HG02571 (cell line): ENCODE results near the gene RRP1B.
A peak's percentile ranks its signal among the peaks of the same experiment; 100 is the strongest.
"Not testable (repeated sequence)": the region's sequence is repeated elsewhere in the genome, so short reads cannot be mapped to it uniquely, and the experiment has no call there.

Experiments used
- ATAC-seq: cut with Tn5 transposase; IDR thresholded peaks from one replicate; pipeline ENCODE4 v1.9.1; 2021; ENCODE audit warnings: mild to moderate bottlenecking, moderate library complexity; ENCODE audit not compliant: unreplicated experiment

The RRP1B gene, protein sequence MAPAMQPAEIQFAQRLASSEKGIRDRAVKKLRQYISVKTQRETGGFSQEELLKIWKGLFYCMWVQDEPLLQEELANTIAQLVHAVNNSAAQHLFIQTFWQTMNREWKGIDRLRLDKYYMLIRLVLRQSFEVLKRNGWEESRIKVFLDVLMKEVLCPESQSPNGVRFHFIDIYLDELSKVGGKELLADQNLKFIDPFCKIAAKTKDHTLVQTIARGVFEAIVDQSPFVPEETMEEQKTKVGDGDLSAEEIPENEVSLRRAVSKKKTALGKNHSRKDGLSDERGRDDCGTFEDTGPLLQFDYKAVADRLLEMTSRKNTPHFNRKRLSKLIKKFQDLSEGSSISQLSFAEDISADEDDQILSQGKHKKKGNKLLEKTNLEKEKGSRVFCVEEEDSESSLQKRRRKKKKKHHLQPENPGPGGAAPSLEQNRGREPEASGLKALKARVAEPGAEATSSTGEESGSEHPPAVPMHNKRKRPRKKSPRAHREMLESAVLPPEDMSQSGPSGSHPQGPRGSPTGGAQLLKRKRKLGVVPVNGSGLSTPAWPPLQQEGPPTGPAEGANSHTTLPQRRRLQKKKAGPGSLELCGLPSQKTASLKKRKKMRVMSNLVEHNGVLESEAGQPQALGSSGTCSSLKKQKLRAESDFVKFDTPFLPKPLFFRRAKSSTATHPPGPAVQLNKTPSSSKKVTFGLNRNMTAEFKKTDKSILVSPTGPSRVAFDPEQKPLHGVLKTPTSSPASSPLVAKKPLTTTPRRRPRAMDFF

DNA sequence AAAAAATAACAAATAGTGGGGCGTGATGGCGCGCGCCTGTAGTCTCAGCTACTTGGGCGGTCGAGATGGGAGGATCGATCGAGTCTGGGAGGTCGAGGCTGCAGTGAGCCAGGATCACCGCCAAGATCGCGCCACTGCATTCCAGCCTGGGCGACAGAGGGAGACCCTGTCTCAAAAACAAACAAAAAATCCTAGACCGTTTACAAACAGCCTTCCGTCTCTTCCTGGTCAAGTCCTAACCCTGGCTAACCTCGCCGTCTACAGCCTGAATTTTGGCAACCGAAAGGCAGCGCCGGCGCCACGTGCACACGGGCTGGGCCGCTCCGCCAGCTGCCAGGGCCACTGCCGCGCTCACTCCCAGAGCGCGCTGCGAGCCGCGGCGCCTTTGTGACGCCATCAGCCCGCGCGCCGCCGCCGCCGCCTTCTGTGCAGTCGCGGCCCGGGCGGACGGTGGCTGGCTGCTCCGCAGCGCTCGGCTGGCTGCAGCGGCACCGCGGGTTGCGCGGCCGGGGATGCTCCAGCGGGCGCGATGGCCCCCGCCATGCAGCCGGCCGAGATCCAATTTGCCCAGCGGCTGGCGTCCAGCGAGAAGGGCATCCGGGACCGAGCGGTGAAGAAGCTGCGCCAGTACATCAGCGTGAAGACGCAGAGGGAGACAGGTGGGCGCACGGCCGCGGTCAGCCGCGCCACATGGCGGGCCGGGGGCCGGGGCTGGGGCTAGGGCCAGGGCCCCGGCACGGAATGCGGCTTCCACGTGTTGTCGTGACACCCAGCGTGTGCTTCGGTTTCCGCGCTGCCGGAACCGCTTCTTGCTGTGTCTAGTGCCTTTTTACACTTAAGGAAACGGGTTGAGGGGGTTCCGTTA, at the start of gene RRP1B, which contains the start of gene HSF2BP:
RRP1B (plus strand) TSS at position 425 of the 865 bp plus-strand sequence; CDS start at position 530, 105 bp downstream.
HSF2BP (minus strand) TSS at position 353 of the 865 bp plus-strand sequence. CDS start 1,392 bp downstream, outside the sequence.
- ATAC-seq = peak; percentile 66

DNA sequence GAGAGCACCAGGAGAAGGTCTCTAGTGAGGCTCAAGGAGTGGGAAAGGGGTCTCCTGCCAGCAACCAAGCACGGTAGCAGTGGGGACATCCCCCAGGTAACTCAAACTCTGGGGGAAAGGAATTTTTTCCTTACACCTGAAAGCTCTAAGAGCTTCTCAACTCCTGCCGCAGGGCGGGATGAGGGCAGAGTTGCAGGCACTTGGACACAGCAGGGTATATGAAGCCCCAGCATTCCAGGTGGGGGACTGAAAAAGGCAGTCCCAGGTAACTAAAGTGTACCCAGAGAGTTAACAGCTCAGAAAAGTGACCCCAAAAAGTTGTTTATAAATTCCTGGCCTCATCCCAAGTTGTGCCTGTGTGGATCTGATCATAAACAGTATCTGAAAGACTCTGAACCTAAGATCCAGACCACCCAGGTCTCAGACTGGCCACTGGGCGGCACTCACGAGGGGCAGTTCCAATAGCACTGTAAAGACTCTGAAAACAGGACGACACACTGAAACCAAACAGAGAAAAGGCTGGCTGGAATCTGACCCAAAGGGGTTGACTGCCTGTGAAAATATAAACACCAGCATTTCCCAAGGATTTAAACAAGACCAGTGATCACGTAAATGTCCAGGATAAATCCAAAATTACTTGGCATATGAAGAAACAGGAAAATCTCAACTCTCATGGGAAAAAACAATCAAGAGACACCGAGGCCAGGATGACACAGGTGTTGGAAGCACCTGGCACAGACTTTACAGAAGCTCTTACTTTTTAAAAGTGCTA, 47.6 kb upstream of the RRP1B start:
- ATAC-seq = no peak

DNA sequence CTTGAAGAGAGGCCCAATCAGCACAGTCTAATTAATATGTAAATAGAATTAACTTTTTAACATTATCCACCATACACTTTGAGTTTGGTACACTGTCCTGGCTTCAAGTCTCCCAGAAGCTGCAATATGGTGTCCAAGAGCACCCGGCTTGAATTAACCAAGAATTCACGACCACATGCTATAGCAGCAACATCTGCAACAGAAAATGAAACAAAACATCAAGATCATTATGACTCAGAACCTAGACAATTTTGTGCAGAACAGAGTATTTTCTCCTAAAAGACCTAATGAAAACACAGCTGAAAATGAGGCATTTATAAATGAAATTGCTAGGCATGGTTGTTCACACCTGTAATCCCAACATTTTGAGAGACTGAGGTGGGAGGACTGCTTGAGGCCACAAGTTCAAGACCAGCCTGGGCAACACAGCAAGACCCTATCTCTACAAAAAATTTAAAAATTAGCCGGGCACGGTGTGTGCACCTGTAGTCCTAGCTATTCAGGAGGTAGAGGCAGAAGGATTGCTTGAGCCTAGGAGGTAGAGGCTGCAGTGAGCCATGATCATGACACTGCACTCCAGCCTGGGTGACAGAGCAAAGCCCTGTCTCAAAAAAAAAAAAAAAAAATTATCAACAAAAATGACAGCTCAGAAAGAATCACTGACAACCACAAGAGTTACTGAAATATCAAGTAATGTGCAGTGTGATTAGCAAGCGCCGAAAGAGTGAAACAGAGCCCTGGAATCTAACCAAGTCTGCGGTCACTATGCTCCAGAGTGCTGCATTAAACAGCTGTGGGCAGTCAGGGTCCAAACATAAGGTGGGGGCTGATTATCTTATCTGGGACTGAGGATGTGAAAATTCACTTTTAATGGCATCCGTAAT, 45.4 kb upstream of the RRP1B start:
- ATAC-seq = no peak

DNA sequence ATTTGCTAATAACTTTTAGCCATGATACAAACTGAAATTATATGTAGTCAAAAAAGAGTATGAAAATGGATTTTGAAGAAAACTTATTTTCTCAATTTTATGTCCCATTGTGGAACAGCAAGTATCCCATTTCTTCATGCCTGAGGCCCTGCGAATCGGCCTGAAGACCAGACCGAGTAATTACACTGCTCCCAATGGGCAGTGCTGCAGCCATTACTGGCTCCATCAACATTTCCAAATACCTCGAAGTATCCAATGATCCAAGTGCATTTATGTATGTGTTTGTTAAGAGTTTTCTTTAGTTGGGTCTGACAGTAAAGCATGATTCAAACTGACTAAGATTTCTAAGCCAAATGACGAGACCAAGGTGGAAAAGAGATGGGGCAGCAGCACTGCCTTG, 44.5 kb upstream of the RRP1B start:
- ATAC-seq = no peak

DNA sequence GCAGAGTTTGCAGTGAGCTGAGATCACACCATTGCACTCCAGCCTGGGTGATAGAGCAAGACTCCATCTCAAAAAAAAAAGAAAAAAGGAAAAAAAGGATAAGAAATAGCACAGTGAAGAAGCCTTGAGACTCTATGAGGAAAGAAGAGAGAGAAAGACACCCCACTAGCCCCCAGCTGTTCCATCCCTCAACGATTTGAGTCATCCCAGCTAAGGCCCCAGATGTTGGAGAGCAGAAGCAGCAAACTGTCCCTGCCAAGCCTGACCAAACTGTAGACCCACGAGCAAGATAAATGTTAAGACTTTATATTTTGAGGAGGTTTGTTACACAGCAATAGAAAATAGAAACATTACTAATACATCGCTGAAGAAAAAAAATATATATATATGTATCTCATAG, 42.5 kb upstream of the RRP1B start:
- ATAC-seq = not testable (repeated sequence)

DNA sequence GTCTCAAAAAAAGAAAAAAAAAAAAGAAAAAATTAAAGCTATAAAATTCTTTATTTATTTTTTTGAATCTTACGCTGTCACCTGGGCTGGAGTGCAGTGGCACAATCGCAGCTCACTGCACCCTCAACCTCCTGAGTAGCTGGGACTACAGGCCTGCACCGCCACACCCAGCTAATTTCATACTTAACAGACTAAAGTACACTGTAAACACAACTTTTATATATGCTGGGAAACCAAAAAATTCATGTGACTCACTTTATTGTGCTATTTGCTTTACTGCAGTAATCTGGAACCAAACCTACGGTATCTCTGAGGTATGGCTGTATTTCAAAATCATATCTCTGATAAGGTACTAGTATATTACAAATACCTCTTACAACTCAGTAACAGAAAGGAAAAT, 40.4 kb upstream of the RRP1B start:
- no peak for ATAC-seq

DNA sequence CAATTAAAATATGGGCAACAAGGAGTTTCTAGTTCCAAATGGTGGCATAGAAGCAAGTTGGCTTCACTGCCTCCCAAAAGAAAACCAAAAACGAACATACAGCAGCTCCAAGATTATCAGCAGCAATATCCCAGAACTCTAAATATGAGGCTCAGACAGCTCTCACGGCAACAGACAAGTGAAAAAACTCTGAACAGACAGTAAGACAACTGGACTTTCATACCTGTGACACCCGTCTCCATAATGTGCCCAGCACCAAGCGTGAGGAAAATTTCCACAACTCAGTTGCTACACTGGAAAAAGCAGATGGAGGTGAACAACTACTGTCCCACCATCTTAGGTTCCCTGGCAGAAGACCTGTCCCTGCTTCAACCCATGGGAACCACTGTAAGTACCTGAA, 40.0 kb upstream of the RRP1B start:
- no peak for ATAC-seq

DNA sequence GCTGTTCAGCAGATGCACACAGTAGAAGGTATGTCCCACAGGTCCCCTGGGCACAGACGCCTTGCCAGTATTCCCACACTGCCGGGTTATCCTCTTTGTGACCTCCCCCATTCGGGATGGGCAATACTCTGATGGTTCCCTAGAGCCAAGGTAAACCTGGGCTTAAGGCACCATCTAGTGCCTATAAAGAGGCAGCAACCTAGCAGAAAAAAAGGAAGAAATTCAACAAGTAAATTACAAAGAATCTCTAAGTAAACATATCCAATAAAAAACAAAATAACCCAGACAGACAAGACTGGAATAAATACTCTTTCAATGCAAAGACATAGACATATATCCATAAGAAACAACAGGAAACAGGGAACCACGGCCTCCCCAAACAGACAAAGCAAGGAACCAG, 39.5 kb upstream of the RRP1B start:
- ATAC-seq = no peak

DNA sequence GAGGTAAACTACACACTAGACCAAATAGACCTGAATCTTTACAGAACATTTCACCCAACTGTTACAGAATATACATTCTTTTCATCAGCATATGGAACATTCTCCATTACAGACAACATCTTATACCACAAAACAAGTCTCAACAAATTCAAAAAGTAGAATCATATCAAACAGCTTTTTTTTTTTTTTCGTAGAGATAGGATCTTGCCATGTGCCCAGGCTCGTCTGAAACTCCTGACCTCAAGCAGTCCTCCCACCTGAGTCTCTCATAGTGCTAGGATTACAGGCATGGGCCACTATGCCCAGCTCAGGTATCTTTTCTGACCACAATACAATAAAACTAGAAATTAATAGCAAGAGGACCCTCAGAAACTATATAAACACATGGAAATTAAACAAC, 36.6 kb upstream of the RRP1B start:
- ATAC-seq = no peak

DNA sequence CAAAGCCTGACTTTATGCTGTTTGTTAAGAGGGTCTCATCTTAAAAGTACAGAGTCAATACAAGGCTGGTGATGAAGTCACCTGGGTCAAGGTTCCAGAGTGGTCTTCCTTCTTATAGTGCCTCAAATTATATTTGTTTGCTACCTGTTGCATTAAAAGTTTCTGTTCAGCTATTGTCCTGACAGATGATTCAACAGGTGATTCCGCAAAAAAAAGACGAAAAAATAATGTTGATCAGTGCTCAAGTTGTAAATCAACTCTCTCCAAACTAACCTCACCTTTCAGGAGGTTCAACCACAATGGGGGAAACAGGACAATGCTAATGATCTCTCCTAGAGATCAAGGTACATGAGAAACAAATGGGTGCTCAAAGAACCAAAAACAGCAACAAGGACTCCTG, 35.8 kb upstream of the RRP1B start:
- no peak for ATAC-seq

DNA sequence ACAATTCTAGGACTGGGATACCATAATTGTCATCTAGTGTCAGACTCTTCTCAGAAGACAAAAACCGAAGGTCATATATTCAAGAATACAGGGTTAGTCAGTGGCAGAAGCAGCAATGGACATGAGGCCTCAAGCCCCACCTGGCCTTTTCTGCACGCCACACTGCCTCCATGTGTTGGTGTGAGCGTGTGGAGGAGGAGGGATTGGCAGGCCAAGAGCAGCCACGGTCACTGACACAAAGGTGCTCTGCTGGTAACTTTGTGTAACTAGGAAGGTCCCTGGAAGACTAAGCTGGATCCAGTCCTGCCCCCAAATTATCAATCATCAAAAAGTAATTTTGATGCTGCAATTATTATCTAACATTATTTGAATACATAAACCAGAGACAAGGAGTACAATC, 35.0 kb upstream of the RRP1B start:
- ATAC-seq = no peak

DNA sequence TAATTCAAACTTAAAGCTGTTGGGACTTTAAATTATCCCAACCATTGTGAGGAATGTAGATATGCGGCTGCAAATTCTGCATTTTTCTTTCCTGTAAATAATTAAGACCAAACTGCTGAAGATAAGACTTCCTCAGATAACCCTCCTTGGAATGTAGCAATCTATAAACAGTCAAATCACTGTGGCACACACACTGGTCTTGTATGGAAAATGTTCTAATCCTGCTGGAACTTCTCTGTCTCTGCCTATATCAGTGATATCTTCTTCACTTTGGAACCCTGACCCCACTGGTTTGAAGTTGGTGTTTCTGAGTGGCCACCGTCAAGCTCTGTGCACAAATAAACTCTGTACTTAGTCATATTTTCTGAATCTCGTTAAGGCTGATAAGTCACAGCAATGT, 33.0 kb upstream of the RRP1B start:
- no peak for ATAC-seq

DNA sequence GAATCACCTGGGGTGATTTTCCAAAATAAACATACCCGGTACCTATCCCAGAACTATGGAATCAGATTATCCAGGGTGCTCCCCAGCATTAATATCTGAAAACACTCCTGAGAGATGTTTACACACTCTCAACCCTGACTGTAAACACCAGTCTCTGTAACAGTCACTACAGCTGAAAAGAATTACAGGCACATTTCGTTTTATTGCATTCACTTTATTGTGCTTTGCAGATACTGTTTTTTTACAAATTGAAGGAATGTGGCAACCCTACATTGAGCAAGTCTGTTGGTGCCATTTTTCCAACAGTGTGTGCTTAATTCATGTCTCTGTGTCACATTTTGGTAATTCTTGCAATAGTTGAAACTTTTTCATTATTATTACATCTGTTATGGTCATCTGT, 31.8 kb upstream of the RRP1B start:
- no peak for ATAC-seq

DNA sequence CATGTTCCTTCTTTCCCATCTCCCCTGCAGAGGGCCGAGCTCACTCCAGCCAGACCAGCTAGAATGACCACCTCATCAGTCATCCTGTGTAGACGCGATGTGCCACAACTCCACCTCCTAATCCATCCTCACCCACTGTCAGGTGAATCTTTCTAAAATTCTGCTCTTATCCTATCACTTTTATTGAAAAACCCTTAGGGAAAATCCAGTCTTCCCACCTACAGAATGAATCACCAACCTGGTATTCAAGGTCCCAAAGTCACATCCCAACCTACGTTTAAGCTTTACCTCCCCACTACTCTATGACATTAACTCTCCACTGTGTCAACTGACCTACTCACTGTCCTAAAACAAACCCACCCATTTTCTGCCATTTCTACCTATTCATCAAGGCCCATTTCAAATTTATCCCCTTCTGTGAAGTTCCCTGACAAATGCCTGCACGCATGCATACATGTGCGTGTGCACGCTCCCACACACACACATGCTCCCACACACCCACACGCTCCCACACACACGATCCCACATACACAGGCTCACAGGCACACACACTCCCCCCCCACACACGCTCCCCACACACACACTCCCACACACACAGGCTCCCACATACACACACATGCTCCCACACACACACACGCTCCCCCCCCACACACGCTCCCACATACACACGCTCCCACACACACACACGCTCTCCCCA, 27.8 kb upstream of the RRP1B start:
- no peak for ATAC-seq

DNA sequence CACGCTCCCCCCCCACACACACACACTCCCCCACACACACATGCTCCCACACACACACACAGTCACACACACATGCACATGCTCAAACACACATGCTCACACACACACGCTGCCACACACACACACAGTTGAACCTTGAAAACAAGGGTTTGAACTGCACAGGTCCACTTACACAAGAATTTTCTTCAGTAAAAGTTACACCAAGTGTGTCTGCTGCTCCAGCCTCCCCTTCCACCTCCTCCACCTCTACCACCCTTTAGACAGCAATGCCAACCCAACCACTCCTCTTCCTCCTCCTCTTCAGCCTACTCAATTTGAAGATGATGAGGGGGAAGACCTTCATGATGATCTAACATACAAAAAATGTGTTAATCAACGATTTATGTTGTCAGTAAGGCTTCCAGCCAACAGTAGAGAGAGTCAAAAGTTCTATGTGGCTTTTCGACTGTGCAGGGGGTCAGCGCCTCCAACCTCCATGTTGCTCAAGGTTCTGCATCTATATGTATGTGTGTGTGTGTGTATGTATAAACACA, 26.9 kb upstream of the RRP1B start:
- ATAC-seq = no peak

DNA sequence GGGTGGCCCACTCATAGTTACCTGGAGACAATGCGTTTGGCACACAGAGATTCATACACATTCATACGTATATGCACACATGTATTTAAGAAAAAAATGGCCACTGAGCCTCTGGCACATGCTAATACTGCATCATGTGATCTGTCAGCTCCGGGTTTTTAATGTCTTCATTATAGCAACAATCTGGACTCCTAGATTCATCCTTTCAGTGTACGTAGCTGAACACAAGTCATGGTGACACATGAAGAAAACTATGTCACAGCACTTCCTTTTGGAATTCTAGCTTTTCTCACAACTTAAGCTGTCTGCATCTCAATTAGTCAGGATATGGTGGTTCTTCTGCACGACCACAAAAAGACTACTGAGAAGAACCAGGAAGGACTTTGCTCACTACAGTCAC, 24.7 kb upstream of the RRP1B start:
- no peak for ATAC-seq

DNA sequence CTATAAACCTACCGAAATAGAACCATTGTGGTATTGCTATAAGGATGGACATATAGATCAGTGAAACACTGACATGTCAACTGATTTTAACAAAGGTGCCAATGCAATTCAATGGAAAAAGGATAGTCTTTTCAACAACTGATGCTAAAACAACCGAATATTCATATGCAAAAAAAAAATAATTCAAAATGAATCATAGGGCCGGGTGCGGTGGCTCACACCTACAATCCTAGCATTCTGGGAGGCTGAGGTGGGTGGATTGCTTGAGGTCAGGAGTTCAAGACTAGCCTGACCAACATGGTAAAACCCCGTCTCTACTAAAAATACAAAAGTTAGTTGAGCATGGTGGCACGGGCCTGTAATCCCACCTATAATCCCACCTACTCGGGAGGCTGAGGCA, 23.9 kb upstream of the RRP1B start:
- no peak for ATAC-seq

DNA sequence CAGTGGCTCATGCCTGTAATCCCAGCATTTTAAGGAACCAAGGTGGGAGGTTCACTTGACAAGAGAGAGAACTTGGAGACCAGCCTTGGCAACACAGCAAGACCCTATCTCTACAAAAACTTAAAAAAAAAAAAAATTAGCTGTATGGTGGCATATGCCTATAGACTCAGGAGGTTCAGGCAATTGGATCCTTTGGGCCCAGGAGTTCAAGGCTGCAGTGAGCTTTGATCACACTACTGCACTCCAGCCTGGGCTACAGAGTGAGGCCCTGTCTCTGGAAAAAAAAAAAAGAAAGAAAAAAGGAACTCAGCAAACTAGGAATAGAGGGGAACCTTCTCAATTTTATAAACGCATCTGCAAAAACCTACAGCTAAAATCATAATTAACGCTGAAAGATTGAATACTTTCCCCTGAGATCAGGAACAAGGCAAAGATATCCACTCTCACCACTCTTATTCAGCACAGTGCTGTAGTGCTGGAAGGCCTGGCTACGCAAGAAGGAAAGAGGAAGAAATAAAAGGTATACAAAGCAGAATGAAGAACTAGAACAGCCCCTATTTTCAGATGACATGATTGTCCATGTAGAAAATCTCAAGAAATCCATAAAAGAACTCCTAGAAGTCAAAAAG, 21.7 kb upstream of the RRP1B start:
- no peak for ATAC-seq
